ENCODE results near the gene SUN2.

- TF ChIP-seq, protein P1, sequence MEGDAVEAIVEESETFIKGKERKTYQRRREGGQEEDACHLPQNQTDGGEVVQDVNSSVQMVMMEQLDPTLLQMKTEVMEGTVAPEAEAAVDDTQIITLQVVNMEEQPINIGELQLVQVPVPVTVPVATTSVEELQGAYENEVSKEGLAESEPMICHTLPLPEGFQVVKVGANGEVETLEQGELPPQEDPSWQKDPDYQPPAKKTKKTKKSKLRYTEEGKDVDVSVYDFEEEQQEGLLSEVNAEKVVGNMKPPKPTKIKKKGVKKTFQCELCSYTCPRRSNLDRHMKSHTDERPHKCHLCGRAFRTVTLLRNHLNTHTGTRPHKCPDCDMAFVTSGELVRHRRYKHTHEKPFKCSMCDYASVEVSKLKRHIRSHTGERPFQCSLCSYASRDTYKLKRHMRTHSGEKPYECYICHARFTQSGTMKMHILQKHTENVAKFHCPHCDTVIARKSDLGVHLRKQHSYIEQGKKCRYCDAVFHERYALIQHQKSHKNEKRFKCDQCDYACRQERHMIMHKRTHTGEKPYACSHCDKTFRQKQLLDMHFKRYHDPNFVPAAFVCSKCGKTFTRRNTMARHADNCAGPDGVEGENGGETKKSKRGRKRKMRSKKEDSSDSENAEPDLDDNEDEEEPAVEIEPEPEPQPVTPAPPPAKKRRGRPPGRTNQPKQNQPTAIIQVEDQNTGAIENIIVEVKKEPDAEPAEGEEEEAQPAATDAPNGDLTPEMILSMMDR (IDR thresholded peaks at IDR 0.05), result no peak
- no peak for TF ChIP-seq POLR2A (IDR thresholded peaks at IDR 0.05)
These were observed 5.7 kb upstream of the SUN2 start for GRCh38 chr22:38761202-38762162.

Data from uterus (tissue), 2 donors.